VCaP (cell line): ENCODE measurements around the gene PPP1CA.

Experiments
- H3K27ac ChIP-seq: fragments of 450-650 bp; 2 replicates; pipeline ENCODE4 v1.5.1; 2017
- CTCF ChIP-seq: fragments of 450-650 bp; conservative IDR thresholded peaks from 2 replicates; pipeline ENCODE4 v1.5.1; 2017; ENCODE audit warnings: mild to moderate bottlenecking, moderate library complexity

PPP1CA gene

GRCh38 chr11:67395555-67396258 is 6.0 kb downstream of the PPP1CA start:
- H3K27ac ChIP-seq, result 0 out of 2 replicates have a peak overlapping the region, but pooled peaks have one; percentile 17
- TF ChIP-seq CTCF, result no peak

GRCh38 chr11:67393990-67394389 is 7.7 kb downstream of the PPP1CA start:
- no peak overlapping the region for H3K27ac ChIP-seq
- no peak for TF ChIP-seq CTCF

- TF ChIP-seq CTCF, result no peak
- no peak overlapping the region for H3K27ac ChIP-seq
Measured at GRCh38 chr11:67393437-67393836, 8.2 kb downstream of the PPP1CA start.

GRCh38 chr11:67392183-67392715 is 9.4 kb downstream of the PPP1CA start:
- peak overlapping the region; percentile 96 for H3K27ac ChIP-seq

GRCh38 chr11:67391304-67392182 is 10.1 kb downstream of the PPP1CA start, which contains the start of gene RAD9A:
Gene RAD9A (plus strand): TSS chr11:67391986. CDS start chr11:67392045, 59 bp downstream.
- no peak for TF ChIP-seq CTCF
- peak within 1 kb of the TSS; percentile 96 for H3K27ac ChIP-seq

More at GRCh38 chr11:67392183-67392715, 9.4 kb downstream of the PPP1CA start:
- no peak for TF ChIP-seq CTCF

- peak overlapping the region; percentile 96 for H3K27ac ChIP-seq
- no peak for TF ChIP-seq CTCF
Measured at GRCh38 chr11:67390947-67391303, 10.7 kb downstream of the PPP1CA start.

GRCh38 chr11:67389477-67389876 is 12.2 kb downstream of the PPP1CA start:
- peak; percentile 81 for TF ChIP-seq CTCF
- H3K27ac ChIP-seq, result peak overlapping the region; percentile 96; the same call in 1 of the 2 replicates
